Natural killer cell (primary cell): Measurements from ENCODE around the gene HSD17B12. TPM values are rescaled to one million over a fixed set of nuclear protein-coding genes. Genes with fewer than 3 reads are reported as not detected.

Source experiments
- ATAC-seq, 3 donors: fragments of 150-1000 bp in 2 of 3; fragments of 200-7000 bp in 1 of 3; cut with Tn5 transposase; 1 replicate in 1 of 3; 2 replicates in 2 of 3; pipeline ENCODE4 v1.10.0; 2021; ENCODE audit warnings: mild to moderate bottlenecking in 2 of 3, moderate library complexity in 2 of 3
- DNase-seq, 2 donors: peaks; one replicate each; pipeline versions ENCODE4 v3.0.0 to v3.0.0-alpha.2; 2013 to 2021; ENCODE audit warnings: mixed read lengths in 1 of 2
- H3K27ac ChIP-seq: one replicate; pipeline ENCODE4 v1.5.1; 2013; ENCODE audit warnings: mild to moderate bottlenecking, low read length
- H3K27me3 ChIP-seq: one replicate; pipeline ENCODE4 v1.6.1; 2013; ENCODE audit warnings: low read length; ENCODE audit not compliant: control insufficient read depth, insufficient read depth
- H3K36me3 ChIP-seq: one replicate; pipeline ENCODE4 v1.6.1; 2013; ENCODE audit warnings: low read length; ENCODE audit not compliant: control insufficient read depth, insufficient read depth
- H3K4me1 ChIP-seq: one replicate; pipeline ENCODE4 v1.6.1; 2013; ENCODE audit warnings: low read length; ENCODE audit not compliant: control insufficient read depth, insufficient read depth
- H3K4me3 ChIP-seq: one replicate; pipeline ENCODE4 v1.5.1; 2013; ENCODE audit warnings: low read length
- H3K9me3 ChIP-seq: one replicate; pipeline ENCODE4 v1.6.1; 2013; ENCODE audit warnings: low read length; ENCODE audit not compliant: control insufficient read depth, insufficient read depth
- H3K27ac Mint-ChIP-seq, 2 donors: one replicate each; pipeline ENCODE4 v1.8.0; 2022; ENCODE audit warnings: mild to moderate bottlenecking in 2 of 2, mixed read lengths in 2 of 2, moderate library complexity in 1 of 2
- H3K27me3 Mint-ChIP-seq, 2 donors: one replicate each; pipeline ENCODE4 v1.8.0; 2022; ENCODE audit warnings: low read depth in 2 of 2, mixed read lengths in 2 of 2
- H3K36me3 Mint-ChIP-seq: one replicate; pipeline ENCODE4 v1.8.0; 2022; ENCODE audit warnings: mixed read lengths
- H3K4me1 Mint-ChIP-seq, 2 donors: one replicate each; pipeline ENCODE4 v1.8.0; 2022; ENCODE audit warnings: mixed read lengths in 2 of 2
- H3K4me3 Mint-ChIP-seq: one replicate; pipeline ENCODE4 v1.8.0; 2022; ENCODE audit warnings: mild to moderate bottlenecking, moderate library complexity, mixed read lengths
- H3K9me3 Mint-ChIP-seq, 2 donors: one replicate each; pipeline ENCODE4 v1.8.0; 2022; ENCODE audit warnings: mixed read lengths in 2 of 2
- CTCF ChIP-seq: fragments of 200-600 bp; IDR thresholded peaks from one replicate; pipeline ENCODE4 v1.8.0; 2022; ENCODE audit warnings: antibody characterized with exemption
- WGBS: methylation state at CpG from one replicate; pipeline ENCODE4 v1.1.7; 2013; ENCODE audit warnings: missing lambda C conversion rate; ENCODE audit not compliant: insufficient coverage; 5-methylcytosine and 5-hydroxymethylcytosine counted together
- intact Hi-C: fragments of 100-400 bp; cut with micrococcal nuclease; formaldehyde crosslinking; loops from one replicate; pipeline ENCODE4 v1.14.2; 2022
- total RNA-seq, 4 donors: library from RNA; stranded (reverse); fragments of 120-200 nt in 1 of 4; gene quantifications; one replicate each; pipeline versions ENCODE4 v1.2.3 to v1.2.4, GENCODE V29; 2013 to 2022

The HSD17B12 gene
- total RNA-seq, 3 donors from 2014 or later (not counting 1 experiment from before 2014, with no cell fraction given), result 21.0 to 26.3 (median 26.1) TPM

GRCh38 chr11:43723617-43724016 lies 43.1 kb downstream of the HSD17B12 start:
- ATAC-seq, result no peak
- no peaks in the 10 kb centered on the region for H3K36me3 Mint-ChIP-seq
- H3K4me1 Mint-ChIP-seq, result peaks cover 0 to 7% of the 10 kb centered on the region in 2 donors
- no peaks in the 10 kb centered on the region for H3K27me3 ChIP-seq
- 88% methylated on average over 3 of the region's 3 CpGs for WGBS
- no peaks in the 10 kb centered on the region for H3K4me1 ChIP-seq
- H3K27me3 Mint-ChIP-seq, result no peaks in the 10 kb centered on the region
- no peaks in the 10 kb centered on the region for H3K9me3 Mint-ChIP-seq
- TF ChIP-seq CTCF, result no peak
- no peak overlapping the region for H3K27ac Mint-ChIP-seq
- no peak overlapping the region for H3K4me3 ChIP-seq
- H3K4me3 Mint-ChIP-seq, result no peak overlapping the region
- no peaks in the 10 kb centered on the region for H3K9me3 ChIP-seq
- no peaks in the 10 kb centered on the region for H3K36me3 ChIP-seq
- no peak overlapping the region for H3K27ac ChIP-seq
- no peak for DNase-seq
- intact Hi-C loops, result no loop called here

DNA sequence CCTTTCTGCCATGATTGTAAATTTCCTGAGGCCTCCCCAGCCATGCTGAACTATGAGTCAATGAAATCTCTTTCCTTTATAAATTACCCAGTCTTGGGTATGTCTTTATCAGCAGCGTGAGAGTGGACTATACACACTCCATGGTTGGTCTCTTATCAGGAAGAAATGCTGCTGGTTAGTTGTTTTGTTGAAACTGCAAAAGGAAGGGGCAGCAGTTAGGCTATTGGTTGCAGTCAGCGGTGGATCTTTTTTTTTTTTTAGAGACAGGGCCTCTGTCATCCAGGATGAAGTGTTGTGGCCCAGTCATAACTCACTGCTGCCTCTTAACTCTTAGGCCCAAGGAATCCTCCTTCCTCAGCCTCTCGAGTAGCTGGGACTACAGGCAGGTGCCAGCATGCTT lies 51.7 kb downstream of the HSD17B12 start:
- intact Hi-C loops, result no loop called here
- Mint-ChIP-seq H3K27me3 (no peaks in the 10 kb centered on the region), H3K4me1 (peaks cover 22 to 25% of the 10 kb centered on the region in 2 donors), H3K27ac (no peak overlapping the region), H3K36me3 (no peaks in the 10 kb centered on the region), H3K9me3 (no peaks in the 10 kb centered on the region), H3K4me3 (no peak overlapping the region)
- H3K9me3 ChIP-seq, result no peaks in the 10 kb centered on the region
- 98% methylated on average over 3 of the region's 3 CpGs for WGBS
- ATAC-seq (no peak), DNase-seq (no peak)
- no peaks in the 10 kb centered on the region for H3K4me1 ChIP-seq
- TF ChIP-seq CTCF, result no peak
- H3K36me3 ChIP-seq, result no peaks in the 10 kb centered on the region
- H3K27ac ChIP-seq, result no peak overlapping the region
- no peak overlapping the region for H3K4me3 ChIP-seq
- no peaks in the 10 kb centered on the region for H3K27me3 ChIP-seq

GRCh38 chr11:43734256-43734655 lies 53.7 kb downstream of the HSD17B12 start:
- Mint-ChIP-seq H3K36me3 (no peaks in the 10 kb centered on the region), H3K9me3 (no peaks in the 10 kb centered on the region), H3K4me1 (peaks cover 24 to 33% of the 10 kb centered on the region in 2 donors), H3K27me3 (no peaks in the 10 kb centered on the region), H3K4me3 (no peak overlapping the region), H3K27ac (no peak overlapping the region)
- Histone ChIP-seq H3K27ac (no peak overlapping the region), H3K4me1 (no peaks in the 10 kb centered on the region), H3K27me3 (no peaks in the 10 kb centered on the region), H3K36me3 (no peaks in the 10 kb centered on the region), H3K4me3 (no peak overlapping the region), H3K9me3 (no peaks in the 10 kb centered on the region)
- intact Hi-C loops, result no loop called here
- DNase-seq (no peak), ATAC-seq (no peak)
- 97% methylated on average over 12 of the region's 12 CpGs for WGBS
- TF ChIP-seq CTCF, result no peak

- Mint-ChIP-seq H3K27me3 (no peaks in the 10 kb centered on the region), H3K27ac (no peak overlapping the region), H3K36me3 (no peaks in the 10 kb centered on the region), H3K4me1 (peaks cover 32 to 33% of the 10 kb centered on the region in 2 donors), H3K9me3 (no peaks in the 10 kb centered on the region), H3K4me3 (no peak overlapping the region)
- intact Hi-C loops, result no loop called here
- ATAC-seq (no peak), DNase-seq (no peak)
- Histone ChIP-seq H3K4me3 (no peak overlapping the region), H3K36me3 (no peaks in the 10 kb centered on the region), H3K4me1 (no peaks in the 10 kb centered on the region), H3K9me3 (no peaks in the 10 kb centered on the region), H3K27ac (no peak overlapping the region), H3K27me3 (no peaks in the 10 kb centered on the region)
- WGBS, result 57% methylated on average over 1 of the region's 1 CpG
- no peak for TF ChIP-seq CTCF
These were observed 54.6 kb downstream of the HSD17B12 start for GRCh38 chr11:43735115-43735514.
